ENCODE measurements around the gene SWI5.
A peak's percentile ranks its signal among the peaks of the same experiment; 100 is the strongest.
"Not testable (repeated sequence)": the region's sequence is repeated elsewhere in the genome, so short reads cannot be mapped to it uniquely, and the experiment has no call there.

Gene SWI5

GRCh38 chr9:128276008-128276573 lies at the start of gene SWI5:
SWI5 (plus strand) TSS chr9:128276276.
- DNase-seq: peak; percentile 98 to 99

GRCh38 chr9:128226412-128226801 lies 49.7 kb upstream of the SWI5 start:
- no peak for DNase-seq

GRCh38 chr9:128230897-128231296 lies 45.2 kb upstream of the SWI5 start:
- DNase-seq: not testable (repeated sequence)

GRCh38 chr9:128231638-128232527 lies 44.2 kb upstream of the SWI5 start:
- DNase-seq: no peak

GRCh38 chr9:128232528-128233428 lies 43.3 kb upstream of the SWI5 start:
- DNase-seq: no peak

GRCh38 chr9:128233817-128234406 lies 42.2 kb upstream of the SWI5 start:
- no peak for DNase-seq

GRCh38 chr9:128242124-128242523 lies 34.0 kb upstream of the SWI5 start:
- DNase-seq: no peak

GRCh38 chr9:128242828-128243214 lies 33.3 kb upstream of the SWI5 start:
- DNase-seq: no peak

- DNase-seq: no peak
Measured at GRCh38 chr9:128243215-128244018, 32.7 kb upstream of the SWI5 start.

GRCh38 chr9:128244091-128244836 lies 31.8 kb upstream of the SWI5 start:
- no peak for DNase-seq

- DNase-seq: no peak
Measured at GRCh38 chr9:128244837-128245231, 31.2 kb upstream of the SWI5 start.

GRCh38 chr9:128245421-128246151 lies 30.5 kb upstream of the SWI5 start:
- no peak for DNase-seq

- DNase-seq: no peak
Measured at GRCh38 chr9:128246471-128246870, 29.6 kb upstream of the SWI5 start.

GRCh38 chr9:128247226-128247803 lies 28.8 kb upstream of the SWI5 start:
- DNase-seq: no peak

GRCh38 chr9:128249558-128249907 lies 26.5 kb upstream of the SWI5 start:
- DNase-seq: no peak

GRCh38 chr9:128249908-128250838 lies 25.9 kb upstream of the SWI5 start:
- peak; percentile 81 to 82 for DNase-seq

- no peak for DNase-seq
Measured at GRCh38 chr9:128250839-128251731, 25.0 kb upstream of the SWI5 start.

- DNase-seq: no peak
Measured at GRCh38 chr9:128251732-128252100, 24.4 kb upstream of the SWI5 start.

All from NCI-H1930 (cell line).